Endothelial cell of umbilical vein (primary cell): ENCODE results near the gene PLA2G1B. TPM values are rescaled to one million over a fixed set of nuclear protein-coding genes. Genes with fewer than 3 reads are reported as not detected.

Experiments
- BruUV-seq: library from RNA; stranded (reverse); fragments of 400-500 nt; replicated peaks from 2 replicates; lab custom pipeline; 2021; lab: Mats Ljungman, UMichigan
- CTCF ChIA-PET: fragments of 300-600, 350-600 bp; sonication (Branson Sonifier 250); formaldehyde crosslinking; loops from one replicate; lab custom pipeline; 2021; ENCODE audit warnings: antibody characterized with exemption, inconsistent platforms; lab: Charles Lee
- POLR2A ChIA-PET: fragments of 300-600, 350-600 bp; sonication (Branson Sonifier 250); formaldehyde crosslinking; loops from one replicate; lab custom pipeline; 2021; ENCODE audit warnings: antibody characterized with exemption, inconsistent platforms; lab: Charles Lee
- DNase-seq: peaks from one replicate; pipeline ENCODE4 v3.0.0-alpha.2; 2011; ENCODE audit warnings: low read depth, low spot score
- FAIRE-seq: peaks from 2 replicates; lab custom pipeline; 2011; peaks lifted over from hg19 to GRCh38; lab: Jason Lieb, UNC
- H2AFZ ChIP-seq: 2 replicates; pipeline ENCODE4 v1.6.0; 2012; ENCODE audit warnings: low read depth, low read length, control low read depth, inconsistent platforms
- H3K27ac ChIP-seq: 2 replicates; pipeline ENCODE4 v1.5.1; 2011; ENCODE audit warnings: low read depth, mild to moderate bottlenecking, control low read depth, low read length, moderate library complexity; ENCODE audit not compliant: insufficient read depth
- H3K27me3 ChIP-seq, 2 experiments: 2 replicates each; pipeline versions ENCODE4 v1.6.0 to v1.6.1; 2011; ENCODE audit warnings: low read length in 2 of 2, mixed read lengths in 1 of 2; ENCODE audit not compliant: control insufficient read depth in 2 of 2, insufficient read depth in 2 of 2
- H3K36me3 ChIP-seq, 2 experiments: 2 replicates in 1 of 2; 3 replicates in 1 of 2; pipeline ENCODE4 v1.5.1; 2011; ENCODE audit warnings: low read length in 2 of 2, mild to moderate bottlenecking in 1 of 2, moderate library complexity in 1 of 2; ENCODE audit not compliant: control insufficient read depth in 2 of 2, insufficient read depth in 2 of 2; ENCODE audit errors: extremely low read depth in 1 of 2
- H3K4me1 ChIP-seq: 3 replicates; pipeline ENCODE4 v1.5.1; 2011; ENCODE audit warnings: mild to moderate bottlenecking, low read length; ENCODE audit not compliant: control insufficient read depth, insufficient read depth; ENCODE audit errors: extremely low read depth
- H3K4me2 ChIP-seq: 2 replicates; pipeline ENCODE4 v1.6.1; 2011; ENCODE audit warnings: low read length, control low read depth, mixed read lengths; ENCODE audit not compliant: insufficient read depth
- H3K4me3 ChIP-seq, 3 experiments: fragments of 200-600 bp in 1 of 3; sonication (generic), shearing (Covaris generic) in 1 of 3; replicated peaks in 1 of 3; 2 replicates each; pipeline ENCODE4 v1.5.1; 2011 to 2016; ENCODE audit warnings: control low read depth in 3 of 3, low read length in 3 of 3, mild to moderate bottlenecking in 2 of 3, inconsistent platforms in 1 of 3, low read depth in 1 of 3, moderate library complexity in 1 of 3; ENCODE audit not compliant: insufficient read depth in 1 of 3
- H3K79me2 ChIP-seq: 2 replicates; pipeline ENCODE4 v1.6.0; 2012; ENCODE audit warnings: low read length, inconsistent platforms; ENCODE audit not compliant: control insufficient read depth, insufficient read depth
- H3K9ac ChIP-seq: replicated peaks from 2 replicates; pipeline ENCODE3; 2011; ENCODE audit warnings: low read length, control low read depth; ENCODE audit not compliant: insufficient read depth; ENCODE audit errors: extremely low read depth
- H3K9me1 ChIP-seq: replicated peaks from 3 replicates; pipeline ENCODE4 v1.6.0; 2011; ENCODE audit warnings: mild to moderate bottlenecking, low read length; ENCODE audit not compliant: control insufficient read depth, insufficient read depth; ENCODE audit errors: extremely low read depth
- H3K9me3 ChIP-seq: replicated peaks from 2 replicates; pipeline ENCODE4 v1.5.1; 2012; ENCODE audit warnings: low read length, inconsistent platforms; ENCODE audit not compliant: control insufficient read depth, insufficient read depth
- H4K20me1 ChIP-seq: replicated peaks from 2 replicates; pipeline ENCODE3; 2011; ENCODE audit warnings: mild to moderate bottlenecking, low read length; ENCODE audit not compliant: control insufficient read depth, insufficient read depth; ENCODE audit errors: extremely low read depth
- CTCF ChIP-seq, 2 donors: IDR thresholded peaks; 1 replicate in 1 of 2; 2 replicates in 1 of 2; pipeline ENCODE4 v1.5.1; 2011; ENCODE audit warnings: low read length in 2 of 2, mild to moderate bottlenecking in 2 of 2, moderate library complexity in 2 of 2, control low read depth in 1 of 2, inconsistent platforms in 1 of 2, low read depth in 1 of 2; ENCODE audit not compliant: insufficient read depth in 1 of 2; ENCODE audit errors: extremely low read depth in 1 of 2
- EZH2 ChIP-seq: IDR thresholded peaks from 2 replicates; pipeline ENCODE4 v1.6.1; 2012; ENCODE audit warnings: borderline replicate concordance, low read depth, mild to moderate bottlenecking, moderate library complexity, low read length, inconsistent platforms; ENCODE audit not compliant: severe bottlenecking
- FOS ChIP-seq: IDR thresholded peaks from 2 replicates; pipeline ENCODE4 v1.6.1; 2011; ENCODE audit warnings: mild to moderate bottlenecking, low read length, moderate library complexity, borderline replicate concordance; ENCODE audit not compliant: insufficient read depth
- GATA2 ChIP-seq: IDR thresholded peaks from 2 replicates; pipeline ENCODE4 v1.7.0; 2011; ENCODE audit warnings: low read depth, mild to moderate bottlenecking, moderate library complexity, mixed read lengths, low read length; ENCODE audit not compliant: insufficient read length, insufficient read depth
- JUN ChIP-seq: IDR thresholded peaks from 2 replicates; pipeline ENCODE4 v1.6.1; 2011; ENCODE audit warnings: borderline replicate concordance, low read depth; ENCODE audit not compliant: insufficient read length, insufficient read depth
- MAX ChIP-seq: IDR thresholded peaks from 2 replicates; pipeline ENCODE4 v1.6.1; 2011; ENCODE audit not compliant: insufficient read depth, insufficient read length
- MYC ChIP-seq: IDR thresholded peaks from one replicate; pipeline ENCODE4 v1.6.1; 2011; ENCODE audit warnings: mild to moderate bottlenecking, low read depth, low read length
- POLR2A ChIP-seq: IDR thresholded peaks from 2 replicates; pipeline ENCODE4 v1.6.1; 2012; ENCODE audit warnings: low read depth, mild to moderate bottlenecking, control low read depth, low read length
- POLR2AphosphoS5 ChIP-seq: IDR thresholded peaks from 2 replicates; pipeline ENCODE4 v1.6.1; 2012; ENCODE audit warnings: low read depth, mild to moderate bottlenecking, control low read depth, low read length, moderate library complexity; ENCODE audit not compliant: insufficient read depth
- dilution Hi-C: fragments of 300-500 bp; cut with MboI; formaldehyde crosslinking; loops from one replicate; pipeline ENCODE4 v1.15.0; 2019; ENCODE audit warnings: low sequenced_read_pairs; ENCODE audit not compliant: extremely low pct_ligation_motif_present
- intact Hi-C: fragments of 100-400 bp; cut with micrococcal nuclease; formaldehyde crosslinking; loops from one replicate; pipeline ENCODE4 v1.10.0; 2022
- polyA plus RNA-seq, 4 experiments: library from polyadenylated mRNA; depleted of rRNA in 3 of 4; stranded (reverse) in 3 of 4; unstranded in 1 of 4; fragments of >200 nt; gene quantifications; 2 replicates each; pipeline versions ENCODE4 v1.2.1 to v1.2.3, GENCODE V29; 2011 to 2012; ENCODE audit warnings: missing spikeins in 1 of 4
- total RNA-seq: library from RNA; stranded (reverse); gene quantifications from 2 replicates; pipeline ENCODE4 v1.2.3, GENCODE V29; 2021

Gene PLA2G1B
- total and polyA plus RNA-seq, 2 donors (not counting 3 experiments of a cell fraction or from before 2014, with no cell fraction given), result not detected

- no peaks in the 10 kb centered on the region for H3K79me2 ChIP-seq
- no peaks in the 10 kb centered on the region for H3K9me1 ChIP-seq
- TF ChIP-seq POLR2A (no peak), MAX (no peak), EZH2 (no peak), FOS (no peak), CTCF (IDR thresholded peaks at IDR 0.05; ENCODE audit: extremely low read depth in 1 of 2, insufficient read depth in 1 of 2, low read depth in 1 of 2, low read length in 2 of 2) (no peak), GATA2 (no peak), MYC (no peak), JUN (no peak), POLR2AphosphoS5 (no peak)
- dilution Hi-C loops, result no loop called here
- intact Hi-C loops, result no loop called here
- no TSS peak for BruUV-seq
- no peak overlapping the region for H2AFZ ChIP-seq
- H3K36me3 ChIP-seq, result no peaks in the 10 kb centered on the region
- H3K4me1 ChIP-seq, result no peaks in the 10 kb centered on the region
- H3K27ac ChIP-seq, result no peak overlapping the region
- no peaks in the 10 kb centered on the region for H4K20me1 ChIP-seq
- H3K4me2 ChIP-seq, result no peak overlapping the region
- POLR2A ChIA-PET, result no interaction called here
- DNase-seq, result no peak
- H3K9me3 ChIP-seq, result no peaks in the 10 kb centered on the region
- FAIRE-seq, result no peak
- CTCF ChIA-PET, result interaction anchor here (0.7 to 1.4 kb wide), 4 partner anchors 9 to 65 kb away, joined by 3 to 5 read pairs (median 3); no protein-coding TSS in a partner anchor
- no peak overlapping the region for H3K9ac ChIP-seq
- H3K27me3 ChIP-seq, result peaks cover 21 to 27% of the 10 kb centered on the region in 2 experiments
- no peak overlapping the region for H3K4me3 ChIP-seq
Observed at GRCh38 chr12:120364487-120364886, 36.9 kb upstream of the PLA2G1B start.
